ENCODE data around the gene RNF220. TPM values are rescaled to one million over a fixed set of nuclear protein-coding genes. Genes with fewer than 3 reads are reported as not detected.
A peak's percentile ranks its signal among the peaks of the same experiment; 100 is the strongest.

RNF220 gene
- total and polyA plus RNA-seq, 2 of the 13 experiments (the other 11 are each of a cell fraction or from before 2014, with no cell fraction given) = 48.2 to 72.1 TPM

DNA sequence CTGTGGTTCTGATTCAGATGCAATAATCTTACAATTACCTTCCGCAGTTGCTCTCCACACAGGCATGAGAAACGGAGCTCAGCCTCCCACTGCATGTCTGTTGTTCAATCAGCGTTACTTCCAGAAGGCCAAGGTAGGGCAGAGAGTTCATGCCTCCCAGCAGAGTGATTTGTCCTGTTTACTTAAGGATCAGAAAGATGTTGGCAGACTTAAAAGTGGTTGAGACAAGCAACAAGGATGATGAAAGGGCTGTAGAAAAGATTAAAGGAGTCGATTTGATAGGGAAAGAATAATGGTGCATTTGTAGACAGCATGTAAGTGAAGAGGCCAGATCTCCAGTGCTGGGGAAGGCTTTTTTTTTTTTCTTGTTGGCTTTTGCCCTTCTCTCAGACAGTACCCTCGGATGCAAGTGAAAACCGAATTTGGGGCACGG, 296.1 kb downstream of the RNF220 start (continued):
- TF ChIP-seq, protein P1, sequence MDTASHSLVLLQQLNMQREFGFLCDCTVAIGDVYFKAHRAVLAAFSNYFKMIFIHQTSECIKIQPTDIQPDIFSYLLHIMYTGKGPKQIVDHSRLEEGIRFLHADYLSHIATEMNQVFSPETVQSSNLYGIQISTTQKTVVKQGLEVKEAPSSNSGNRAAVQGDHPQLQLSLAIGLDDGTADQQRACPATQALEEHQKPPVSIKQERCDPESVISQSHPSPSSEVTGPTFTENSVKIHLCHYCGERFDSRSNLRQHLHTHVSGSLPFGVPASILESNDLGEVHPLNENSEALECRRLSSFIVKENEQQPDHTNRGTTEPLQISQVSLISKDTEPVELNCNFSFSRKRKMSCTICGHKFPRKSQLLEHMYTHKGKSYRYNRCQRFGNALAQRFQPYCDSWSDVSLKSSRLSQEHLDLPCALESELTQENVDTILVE (CRISPR knock-in tag; IDR thresholded peaks at IDR 0.05) = no peak
- no peak for TF ChIP-seq NFE2 (CRISPR knock-in tag; IDR thresholded peaks at IDR 0.05)
- no peak for TF ChIP-seq IRX3 (CRISPR knock-in tag; IDR thresholded peaks at IDR 0.05; ENCODE audit: borderline replicate concordance, low read depth)
- TF ChIP-seq ZBTB37 (CRISPR knock-in tag; IDR thresholded peaks at IDR 0.05) = no peak
- TF ChIP-seq FIP1L1 (IDR thresholded peaks at IDR 0.05; ENCODE audit: borderline replicate concordance, insufficient read depth, low read depth, low read length) = no peak
- TF ChIP-seq YEATS4 (CRISPR knock-in tag; IDR thresholded peaks at IDR 0.05; ENCODE audit: borderline replicate concordance) = no peak
- no peak for TF ChIP-seq PCBP1 (IDR thresholded peaks at IDR 0.05; ENCODE audit: borderline replicate concordance, low read depth, low read length)
- no peak for TF ChIP-seq DNMT1 (CRISPR knock-in tag; IDR thresholded peaks at IDR 0.05)
- TF ChIP-seq ZNF232 (CRISPR knock-in tag; IDR thresholded peaks at IDR 0.05; ENCODE audit: borderline replicate concordance) = no peak
- peak; percentile 95 for TF ChIP-seq FOXA3 (CRISPR knock-in tag; IDR thresholded peaks at IDR 0.05)
- peak; percentile 65; the same call in 1 of the 2 replicates for TF ChIP-seq RCOR2 (CRISPR knock-in tag; IDR thresholded peaks at IDR 0.05)
- peak; percentile 79 for TF ChIP-seq SOX5 (CRISPR knock-in tag; IDR thresholded peaks at IDR 0.05; ENCODE audit: borderline replicate concordance)
- TF ChIP-seq PAWR (CRISPR knock-in tag; IDR thresholded peaks at IDR 0.05; ENCODE audit: borderline replicate concordance) = no peak
- TF ChIP-seq ZNF609 (CRISPR knock-in tag; IDR thresholded peaks at IDR 0.05; ENCODE audit: borderline replicate concordance) = peak; percentile 78
- TF ChIP-seq KLF16 (CRISPR knock-in tag; IDR thresholded peaks at IDR 0.05) = no peak
- no peak for TF ChIP-seq ZNF562 (CRISPR knock-in tag; IDR thresholded peaks at IDR 0.05; ENCODE audit: borderline replicate concordance)
- TF ChIP-seq YEATS2 (CRISPR knock-in tag; IDR thresholded peaks at IDR 0.05; ENCODE audit: borderline replicate concordance) = no peak
- TF ChIP-seq ZBTB10 (CRISPR knock-in tag; IDR thresholded peaks at IDR 0.05; ENCODE audit: borderline replicate concordance) = no peak
- TF ChIP-seq NPAS2 (CRISPR knock-in tag; IDR thresholded peaks at IDR 0.05; ENCODE audit: borderline replicate concordance) = no peak
- TF ChIP-seq GATAD2A (CRISPR knock-in tag; IDR thresholded peaks at IDR 0.05) = peak; percentile 95
- 0 out of 2 replicates have a peak, but pooled peaks have one; percentile 32 for TF ChIP-seq ZSCAN22 (CRISPR knock-in tag; IDR thresholded peaks at IDR 0.05)
